AG20443 (cell line): Measurements from ENCODE around the gene ZNF292.
"Not testable (repeated sequence)": the region's sequence is repeated elsewhere in the genome, so short reads cannot be mapped to it uniquely, and the experiment has no call there.

ENCODE experiments used
- DNase-seq: peaks from one replicate; pipeline ENCODE4 v3.0.0; 2012; ENCODE audit warnings: low spot score, mixed read lengths

ZNF292 gene

GRCh38 chr6:87276624-87277023 is 121.3 kb downstream of the ZNF292 start:
- no peak for DNase-seq

- DNase-seq, result no peak
Measured at GRCh38 chr6:87277123-87277522, 121.8 kb downstream of the ZNF292 start.

- DNase-seq, result no peak
Measured at GRCh38 chr6:87279196-87279595, 123.8 kb downstream of the ZNF292 start.

DNA sequence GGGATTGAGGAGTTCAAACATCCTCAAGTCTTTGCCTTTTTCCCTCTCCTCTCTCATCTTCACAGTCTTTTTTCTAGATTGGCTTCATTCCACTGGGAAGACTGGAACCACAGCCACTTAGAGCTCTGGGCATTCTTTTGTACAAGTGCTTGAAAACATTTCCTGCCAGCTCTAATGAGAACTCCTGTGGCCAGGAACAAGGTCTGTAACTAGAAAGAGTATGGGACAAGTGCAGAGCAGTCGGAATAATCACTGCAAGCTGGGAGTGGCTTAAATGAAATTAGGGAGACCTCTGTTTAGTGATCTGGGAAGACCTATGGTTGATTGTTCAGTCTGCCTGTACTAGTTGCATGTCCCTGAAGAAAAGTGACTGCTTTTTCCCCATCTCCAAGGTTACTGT is 126.1 kb downstream of the ZNF292 start:
- no peak for DNase-seq

DNA sequence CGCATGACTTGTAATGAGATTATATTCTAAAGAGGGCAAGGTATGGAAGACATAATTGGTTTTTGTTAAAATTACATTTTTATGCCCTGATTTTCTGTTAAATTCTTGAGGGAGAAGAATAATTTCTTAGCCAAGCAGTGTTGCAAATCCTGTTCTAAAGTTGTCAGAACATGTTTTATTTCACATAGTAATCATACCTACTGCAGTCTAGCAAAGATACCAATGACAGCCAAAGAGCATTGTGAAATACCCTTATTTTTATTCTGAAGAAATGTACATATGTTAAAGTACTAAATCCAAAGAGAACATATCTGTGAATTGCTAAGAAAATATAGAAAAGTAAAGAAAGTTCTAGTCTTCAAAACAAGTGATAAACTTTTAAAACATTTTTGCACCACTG is 127.4 kb downstream of the ZNF292 start:
- DNase-seq, result no peak

DNA sequence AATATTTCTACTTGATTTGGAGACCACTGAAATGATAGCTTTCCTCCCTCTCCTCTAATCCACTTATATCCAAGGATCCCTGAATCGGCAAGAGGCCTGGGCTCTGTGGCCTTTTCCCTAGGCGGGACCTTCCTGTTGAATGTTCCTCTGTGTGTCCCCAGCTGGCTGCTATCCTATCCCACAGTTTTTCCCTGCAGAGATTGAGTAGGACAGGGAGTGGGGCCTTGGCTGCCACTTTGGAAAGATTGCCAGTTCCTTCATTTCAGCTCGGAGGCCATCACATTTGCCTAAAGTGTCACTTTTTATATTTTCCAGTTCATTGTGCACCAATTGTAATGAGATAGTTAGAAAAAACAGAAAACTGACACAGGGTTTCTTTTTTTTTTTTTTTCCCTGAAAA is 128.1 kb downstream of the ZNF292 start:
- DNase-seq, result no peak

GRCh38 chr6:87287251-87287650 is 131.9 kb downstream of the ZNF292 start:
- no peak for DNase-seq

DNA sequence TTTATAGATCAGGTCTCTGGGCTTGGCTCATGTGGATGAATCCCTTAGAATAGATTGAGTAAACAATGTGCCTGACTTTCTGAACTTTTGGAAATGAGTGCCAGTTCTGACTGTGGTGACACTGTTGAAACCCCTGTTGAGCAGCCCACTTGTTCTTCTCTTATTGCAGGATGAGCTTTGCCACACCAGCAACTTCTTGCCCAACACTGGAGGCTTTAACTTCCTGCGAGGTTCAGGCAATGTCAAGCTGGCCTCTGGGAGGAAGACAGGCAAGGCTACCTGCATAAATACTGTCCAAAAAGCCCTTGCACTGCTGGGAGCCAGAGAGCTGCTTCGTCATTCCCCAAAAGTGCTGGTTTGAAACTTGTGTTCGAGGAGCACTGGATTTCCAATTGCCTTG is 134.2 kb downstream of the ZNF292 start:
- no peak for DNase-seq

GRCh38 chr6:87291883-87292282 is 136.5 kb downstream of the ZNF292 start:
- DNase-seq, result no peak

DNA sequence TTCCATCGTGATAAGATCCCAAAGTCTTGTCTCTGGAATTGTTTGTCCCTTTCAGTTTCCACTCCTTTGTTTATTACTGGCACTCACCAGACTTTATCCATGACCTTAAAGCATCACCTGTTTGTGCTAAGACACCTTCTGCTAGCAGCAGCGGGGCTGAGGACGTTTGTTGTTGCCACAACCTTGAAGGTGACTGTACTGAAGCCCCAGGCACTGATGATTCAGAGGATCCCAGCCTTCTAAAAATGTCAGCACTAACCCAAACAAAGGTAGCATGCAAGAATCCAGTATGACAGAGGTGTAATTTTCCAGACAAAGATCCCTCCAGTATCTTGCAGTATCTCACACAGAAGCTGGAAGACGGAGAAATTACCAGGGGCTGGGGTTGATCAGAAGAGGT is 138.2 kb downstream of the ZNF292 start:
- no peak for DNase-seq

- DNase-seq, result no peak
Measured at GRCh38 chr6:87297119-87297518, 141.8 kb downstream of the ZNF292 start.

DNA sequence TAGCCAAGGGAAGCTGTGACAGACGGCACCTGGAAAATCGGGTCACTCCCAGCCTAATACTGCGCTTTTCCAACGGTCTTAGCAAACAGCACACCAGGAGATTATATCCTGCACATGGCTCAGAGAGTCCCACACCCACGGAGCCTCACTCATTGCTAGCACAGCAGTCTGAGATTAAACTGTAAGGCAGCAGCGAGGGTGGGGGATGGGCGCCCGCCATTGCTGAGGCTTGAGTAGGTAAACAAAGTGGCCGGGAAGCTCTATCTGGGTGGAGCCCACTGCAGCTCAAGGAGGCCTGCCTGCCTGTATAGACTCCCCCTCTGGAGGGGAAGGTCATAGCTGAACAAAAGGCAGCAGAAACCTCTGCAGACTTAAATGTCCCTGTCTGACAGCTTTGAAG is 145.9 kb downstream of the ZNF292 start:
- not testable (repeated sequence) for DNase-seq

GRCh38 chr6:87308970-87309369 is 153.6 kb downstream of the ZNF292 start:
- DNase-seq, result no peak

- DNase-seq, result no peak
Measured at GRCh38 chr6:87312860-87313259, 157.5 kb downstream of the ZNF292 start.
